ENCODE measurements around the gene ZBTB5. TPM values are rescaled to one million over a fixed set of nuclear protein-coding genes. Genes with fewer than 3 reads are reported as not detected.
"Not testable (repeated sequence)": the region's sequence is repeated elsewhere in the genome, so short reads cannot be mapped to it uniquely, and the experiment has no call there.

Gene ZBTB5
- total RNA-seq, 1 experiment from 2014 or later, result 5.7 TPM

- no peak for DNase-seq (ENCODE audit: low read depth)
Observed at GRCh38 chr9:37452611-37453010, 12.6 kb downstream of the ZBTB5 start.

- no peak for DNase-seq (ENCODE audit: low read depth)
Observed at GRCh38 chr9:37451628-37452027, 13.6 kb downstream of the ZBTB5 start.

GRCh38 chr9:37449862-37450632 lies 15.2 kb downstream of the ZBTB5 start:
- no peak for DNase-seq (ENCODE audit: low read depth)

GRCh38 chr9:37447111-37447510 lies 18.1 kb downstream of the ZBTB5 start:
- no peak for DNase-seq (ENCODE audit: low read depth)

GRCh38 chr9:37446401-37446800 lies 18.8 kb downstream of the ZBTB5 start:
- DNase-seq (ENCODE audit: low read depth), result no peak

- DNase-seq (ENCODE audit: low read depth), result no peak
Observed at GRCh38 chr9:37445832-37446231, 19.4 kb downstream of the ZBTB5 start.

- no peak for DNase-seq (ENCODE audit: low read depth)
Observed at GRCh38 chr9:37444890-37445289, 20.4 kb downstream of the ZBTB5 start.

GRCh38 chr9:37443566-37443965 lies 21.7 kb downstream of the ZBTB5 start:
- no peak for DNase-seq (ENCODE audit: low read depth)

DNA sequence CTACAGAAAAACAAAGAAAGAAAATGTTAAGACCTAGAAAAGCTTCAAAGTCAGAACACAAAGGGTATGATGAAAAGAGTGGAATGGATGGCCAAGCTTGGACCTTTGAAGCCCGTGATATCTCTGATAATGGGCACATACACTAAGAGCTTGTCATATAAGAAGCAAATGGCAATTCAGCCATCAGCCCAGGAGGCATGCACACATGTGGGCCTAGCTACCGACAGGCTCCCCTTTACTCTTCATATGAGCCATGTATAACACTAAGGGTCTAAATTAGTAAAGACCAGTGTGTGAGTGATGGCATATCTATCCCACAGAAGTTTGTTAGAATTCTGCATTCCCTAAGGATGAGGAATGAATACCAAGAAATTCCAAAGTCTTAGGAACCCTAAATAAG lies 22.7 kb downstream of the ZBTB5 start:
- no peak for DNase-seq (ENCODE audit: low read depth)

GRCh38 chr9:37441776-37442370 lies 23.4 kb downstream of the ZBTB5 start:
- DNase-seq (ENCODE audit: low read depth), result no peak

GRCh38 chr9:37438359-37438758 lies 26.9 kb downstream of the ZBTB5 start:
- DNase-seq (ENCODE audit: low read depth), result no peak

GRCh38 chr9:37437621-37438020 lies 27.6 kb downstream of the ZBTB5 start:
- no peak for DNase-seq (ENCODE audit: low read depth)

- DNase-seq (ENCODE audit: low read depth), result no peak
Observed at GRCh38 chr9:37437010-37437409, 28.2 kb downstream of the ZBTB5 start.

GRCh38 chr9:37436540-37436939 lies 28.7 kb downstream of the ZBTB5 start:
- no peak for DNase-seq (ENCODE audit: low read depth)

GRCh38 chr9:37433867-37434371 lies 31.3 kb downstream of the ZBTB5 start:
- no peak for DNase-seq (ENCODE audit: low read depth)

DNA sequence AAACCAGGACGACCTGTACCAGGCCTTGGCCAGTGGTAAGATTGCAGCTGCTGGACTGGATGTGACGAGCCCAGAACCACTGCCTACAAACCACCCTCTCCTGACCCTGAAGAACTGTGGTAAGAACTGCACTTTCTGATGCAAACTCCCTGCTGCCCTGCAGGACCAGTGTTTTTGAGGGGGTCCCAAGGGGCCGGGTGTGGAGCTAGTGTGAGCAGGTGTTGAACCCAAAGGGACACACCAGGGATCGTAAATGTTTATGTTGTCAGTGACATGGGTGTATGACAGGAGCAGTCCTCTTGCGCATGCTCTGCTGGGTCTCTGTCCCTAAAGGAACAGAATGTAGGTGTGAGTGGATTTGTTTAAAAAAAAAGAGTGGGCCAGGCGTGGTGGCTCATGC lies 33.2 kb downstream of the ZBTB5 start:
- no peak for DNase-seq (ENCODE audit: low read depth)

DNA sequence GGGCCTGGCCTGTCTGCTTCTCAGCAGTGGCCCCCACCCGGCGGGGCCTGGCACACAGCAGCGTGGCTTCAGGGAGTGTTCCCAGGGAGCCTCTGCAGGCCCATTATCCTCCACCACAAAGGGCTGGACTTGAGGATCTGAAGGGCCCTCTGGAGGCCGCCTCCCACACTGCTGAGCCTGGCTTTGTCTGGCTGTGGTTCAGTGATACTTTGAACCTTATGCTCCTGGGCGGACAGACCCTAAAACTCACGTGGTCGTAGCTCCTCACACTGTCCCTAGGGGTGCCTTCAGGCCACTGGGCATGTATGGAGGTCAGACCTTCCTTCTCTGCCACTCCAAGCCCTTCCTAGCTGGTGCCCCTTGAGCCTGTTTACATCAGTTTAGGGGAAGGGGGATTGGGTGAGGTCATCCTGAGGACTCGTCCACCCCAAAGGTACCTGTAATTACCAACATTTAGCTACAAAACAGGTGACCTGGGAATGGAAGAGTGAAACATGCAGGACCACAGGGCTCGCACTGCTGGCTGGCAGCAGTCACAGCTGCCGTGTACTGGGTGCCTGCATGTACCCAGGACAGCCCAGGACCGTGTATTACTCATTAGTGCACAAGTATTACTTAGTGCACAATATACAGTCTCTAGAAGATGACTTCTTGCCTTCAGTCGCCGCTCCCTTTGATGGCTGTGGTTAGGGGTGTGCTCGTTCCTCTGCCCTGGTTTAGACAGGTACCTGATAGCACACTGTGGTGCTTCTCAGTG lies 34.2 kb downstream of the ZBTB5 start:
- DNase-seq (ENCODE audit: low read depth), result no peak

DNA sequence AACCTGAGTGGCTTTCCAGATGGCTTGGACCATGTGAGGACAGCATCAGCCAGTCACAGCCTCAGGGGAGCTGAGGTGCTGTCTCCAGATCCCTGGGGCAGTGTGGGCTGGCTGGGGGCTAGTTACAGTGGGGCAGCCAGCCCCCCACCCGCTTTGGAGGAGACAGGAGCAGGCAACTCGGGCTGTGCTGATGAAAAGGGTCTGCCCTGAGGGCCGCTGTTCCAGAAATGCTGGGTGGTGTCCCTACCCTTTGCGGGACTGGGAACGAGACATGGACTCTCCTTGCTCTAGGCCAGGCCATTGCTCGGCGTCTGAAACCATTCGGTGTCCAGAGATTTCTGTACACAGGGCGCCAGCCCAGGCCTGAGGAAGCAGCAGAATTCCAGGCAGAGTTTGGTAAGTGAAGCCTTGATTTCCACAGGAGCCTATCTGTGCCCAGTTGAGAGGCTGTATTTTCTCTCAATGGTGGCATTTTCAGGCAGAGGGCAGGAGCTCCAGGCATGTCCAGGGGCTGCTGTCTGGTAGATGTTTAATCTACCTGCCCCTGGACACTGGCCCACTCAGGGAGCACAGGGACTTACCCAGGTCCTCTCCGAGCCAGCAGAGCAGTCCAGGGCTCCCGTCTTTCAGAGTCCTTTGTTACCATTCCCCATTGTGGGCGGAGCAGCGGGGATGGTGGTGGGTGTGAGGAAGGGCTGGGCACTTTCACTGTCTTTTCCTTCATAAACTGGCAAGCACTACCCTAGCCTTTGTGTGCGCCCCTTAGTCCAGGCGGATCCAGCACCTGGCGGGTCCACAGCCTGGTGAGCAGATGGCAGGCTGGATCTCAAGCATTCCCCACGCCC lies 35.6 kb downstream of the ZBTB5 start:
- DNase-seq (ENCODE audit: low read depth), result no peak

- DNase-seq (ENCODE audit: low read depth), result no peak
Observed at GRCh38 chr9:37428345-37428744, 36.9 kb downstream of the ZBTB5 start.

- no peak for DNase-seq (ENCODE audit: low read depth)
Observed at GRCh38 chr9:37426846-37427245, 38.4 kb downstream of the ZBTB5 start.

GRCh38 chr9:37426431-37426830 lies 38.8 kb downstream of the ZBTB5 start:
- not testable (repeated sequence) for DNase-seq (ENCODE audit: low read depth)
